MM.1S (cell line): Measurements from ENCODE around the gene GSTM4.

Source experiments
- EZH2phosphoT487 ChIP-seq: fragments of 300-600 bp; sonication (generic); IDR thresholded peaks from 2 replicates; pipeline ENCODE4 v1.6.1; 2018; ENCODE audit warnings: antibody characterized with exemption, low read length
- TF ChIP-seq, protein P1 (sequence below): fragments of 300-600 bp; sonication (generic); IDR thresholded peaks from 2 replicates; pipeline ENCODE4 v1.5.1; 2016; ENCODE audit warnings: antibody characterized with exemption, low read length, mixed read lengths

DNA sequence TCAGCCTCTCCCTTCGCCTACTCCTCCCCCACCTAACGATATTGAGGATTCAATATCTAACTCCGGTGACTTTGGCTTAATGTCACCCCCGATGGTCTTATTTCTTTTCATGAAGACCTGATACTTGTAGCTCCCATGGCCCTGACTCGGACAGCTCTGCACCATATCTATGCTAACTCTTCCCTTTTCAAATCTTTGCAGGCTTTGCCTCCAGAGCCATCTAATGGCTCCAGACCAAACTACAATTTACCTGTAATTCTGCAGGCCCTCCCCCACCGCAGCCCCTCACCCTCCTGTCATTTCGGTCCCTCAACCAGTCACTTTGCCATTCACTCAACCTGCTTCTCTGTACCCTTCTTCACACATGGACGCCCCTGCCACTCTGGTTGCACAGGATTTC is 48.3 kb downstream of the GSTM4 start:
- TF ChIP-seq, protein P1, sequence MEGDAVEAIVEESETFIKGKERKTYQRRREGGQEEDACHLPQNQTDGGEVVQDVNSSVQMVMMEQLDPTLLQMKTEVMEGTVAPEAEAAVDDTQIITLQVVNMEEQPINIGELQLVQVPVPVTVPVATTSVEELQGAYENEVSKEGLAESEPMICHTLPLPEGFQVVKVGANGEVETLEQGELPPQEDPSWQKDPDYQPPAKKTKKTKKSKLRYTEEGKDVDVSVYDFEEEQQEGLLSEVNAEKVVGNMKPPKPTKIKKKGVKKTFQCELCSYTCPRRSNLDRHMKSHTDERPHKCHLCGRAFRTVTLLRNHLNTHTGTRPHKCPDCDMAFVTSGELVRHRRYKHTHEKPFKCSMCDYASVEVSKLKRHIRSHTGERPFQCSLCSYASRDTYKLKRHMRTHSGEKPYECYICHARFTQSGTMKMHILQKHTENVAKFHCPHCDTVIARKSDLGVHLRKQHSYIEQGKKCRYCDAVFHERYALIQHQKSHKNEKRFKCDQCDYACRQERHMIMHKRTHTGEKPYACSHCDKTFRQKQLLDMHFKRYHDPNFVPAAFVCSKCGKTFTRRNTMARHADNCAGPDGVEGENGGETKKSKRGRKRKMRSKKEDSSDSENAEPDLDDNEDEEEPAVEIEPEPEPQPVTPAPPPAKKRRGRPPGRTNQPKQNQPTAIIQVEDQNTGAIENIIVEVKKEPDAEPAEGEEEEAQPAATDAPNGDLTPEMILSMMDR = no peak
- no peak for TF ChIP-seq EZH2phosphoT487
